ENCODE measurements around the gene ZMYM3. TPM values are rescaled to one million over a fixed set of nuclear protein-coding genes. Genes with fewer than 3 reads are reported as not detected.

ZMYM3 gene
- total RNA-seq, 2 donors from 2014 or later = 26.9 to 36.1 TPM

- H3K27ac Mint-ChIP-seq = no peak overlapping the region
- DNase-seq (no peak), ATAC-seq (replicated peaks in 1 of 2) (no peak)
- H3K4me3 Mint-ChIP-seq = no peak overlapping the region
- H3K27me3 Mint-ChIP-seq (ENCODE audit: low read depth) = peaks cover 36% of the 10 kb centered on the region
- peaks cover 6% of the 10 kb centered on the region for H3K4me1 Mint-ChIP-seq (ENCODE audit: low read depth)
- no peaks in the 10 kb centered on the region for H3K9me3 Mint-ChIP-seq
- H3K36me3 Mint-ChIP-seq (ENCODE audit: insufficient read depth in 2 of 2) = no peaks in the 10 kb centered on the region
These were observed 37.5 kb downstream of the ZMYM3 start for GRCh38 chrX:71216485-71216884.

DNA sequence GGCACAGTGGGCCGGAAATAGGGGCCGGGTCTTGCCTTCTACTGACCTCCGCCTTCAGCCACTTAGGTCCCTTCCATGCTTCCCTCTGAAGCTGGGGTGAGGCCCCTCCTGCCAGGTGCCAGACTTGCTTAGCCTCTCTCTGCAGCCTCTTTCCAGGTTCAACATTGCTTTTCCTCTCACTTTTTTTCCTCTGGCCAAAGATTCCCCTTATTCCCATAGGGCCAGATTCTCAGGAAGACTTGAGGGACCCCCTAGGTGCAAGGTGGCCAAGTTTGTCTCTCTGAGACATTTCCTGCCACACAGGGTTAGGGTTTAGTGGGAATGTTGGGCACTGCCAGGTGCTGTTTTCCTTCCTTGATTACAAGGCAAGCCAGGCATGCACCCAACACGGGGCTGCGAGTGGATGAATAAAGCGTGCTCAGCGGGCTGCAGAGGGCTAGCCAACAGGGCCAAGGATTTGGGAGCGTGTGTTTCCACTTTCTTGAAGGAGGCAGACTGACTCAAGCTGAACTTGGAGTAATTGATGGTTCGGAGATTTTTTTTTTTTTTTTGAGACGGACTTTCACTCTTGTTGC is 38.5 kb downstream of the ZMYM3 start:
- Mint-ChIP-seq H3K4me1 (ENCODE audit: low read depth) (peaks cover 6% of the 10 kb centered on the region), H3K9me3 (no peaks in the 10 kb centered on the region), H3K27ac (no peak overlapping the region), H3K4me3 (no peak overlapping the region), H3K36me3 (ENCODE audit: insufficient read depth in 2 of 2) (no peaks in the 10 kb centered on the region), H3K27me3 (ENCODE audit: low read depth) (peaks cover 42% of the 10 kb centered on the region)
- DNase-seq (no peak), ATAC-seq (replicated peaks in 1 of 2) (no peak)

DNA sequence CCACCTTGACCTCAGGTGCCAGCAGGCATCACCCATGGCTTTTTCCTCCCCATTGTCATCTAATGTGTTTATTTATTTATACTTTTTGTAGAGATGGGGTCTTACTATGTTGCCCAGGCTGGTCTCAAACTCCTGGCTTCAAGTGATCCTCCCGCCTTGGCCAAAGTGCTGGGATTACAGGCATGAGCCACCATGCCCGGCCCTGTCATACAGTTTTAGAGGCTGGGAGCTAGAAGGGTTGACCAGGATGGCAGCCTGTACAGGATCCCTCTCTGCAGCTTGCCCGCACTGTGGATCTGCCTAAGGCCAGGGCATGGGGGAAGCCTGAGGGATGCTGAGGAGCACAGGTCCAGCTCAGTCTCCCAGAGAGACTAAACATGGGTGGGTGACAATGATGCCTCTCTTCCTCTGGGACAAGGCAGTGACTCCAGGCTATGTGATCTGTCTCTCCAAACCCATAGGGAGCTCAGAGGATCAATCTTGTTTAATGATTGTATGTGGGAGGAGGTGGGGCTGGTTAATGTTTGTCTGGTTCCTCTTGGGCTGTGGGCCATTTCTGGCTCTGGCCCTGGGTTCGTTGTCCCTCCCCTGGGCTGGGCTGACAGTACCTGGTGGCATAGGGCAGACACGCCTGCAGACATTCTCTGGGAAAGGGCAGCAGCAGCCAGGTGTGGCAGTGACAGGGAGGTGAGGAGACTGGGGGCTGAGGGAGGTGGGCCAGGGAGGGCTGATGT is 39.2 kb downstream of the ZMYM3 start:
- peaks cover 42% of the 10 kb centered on the region for H3K27me3 Mint-ChIP-seq (ENCODE audit: low read depth)
- ATAC-seq (replicated peaks in 1 of 2) (no peak), DNase-seq (no peak)
- no peaks in the 10 kb centered on the region for H3K9me3 Mint-ChIP-seq
- H3K4me1 Mint-ChIP-seq (ENCODE audit: low read depth) = peaks cover 6% of the 10 kb centered on the region
- H3K36me3 Mint-ChIP-seq (ENCODE audit: insufficient read depth in 2 of 2) = no peaks in the 10 kb centered on the region
- H3K4me3 Mint-ChIP-seq = no peak overlapping the region
- H3K27ac Mint-ChIP-seq = no peak overlapping the region

DNA sequence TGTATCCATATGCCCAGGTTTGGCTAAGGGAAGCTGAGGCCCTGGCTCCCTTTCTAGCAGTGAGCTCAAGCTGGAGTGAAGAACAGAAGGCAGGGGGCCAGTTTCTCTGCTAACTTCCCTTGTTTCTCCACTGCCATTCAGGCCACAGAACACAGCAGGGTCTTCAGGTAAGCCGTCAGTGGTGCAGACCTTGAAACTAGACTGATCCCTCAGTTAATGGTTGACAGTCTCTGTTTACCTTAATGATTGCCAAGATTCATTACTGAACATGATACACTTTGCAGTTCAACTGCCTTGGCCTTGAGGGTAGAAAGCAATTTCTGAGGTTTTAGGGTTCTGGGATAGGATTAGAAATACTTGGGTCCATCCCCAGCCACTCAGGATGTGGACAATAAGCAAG is 39.8 kb downstream of the ZMYM3 start:
- Mint-ChIP-seq H3K27me3 (ENCODE audit: low read depth) (peaks cover 42% of the 10 kb centered on the region), H3K4me3 (no peak overlapping the region), H3K4me1 (ENCODE audit: low read depth) (peaks cover 6% of the 10 kb centered on the region), H3K9me3 (no peaks in the 10 kb centered on the region), H3K27ac (no peak overlapping the region), H3K36me3 (ENCODE audit: insufficient read depth in 2 of 2) (no peaks in the 10 kb centered on the region)
- no peak for DNase-seq
- no peak for ATAC-seq (replicated peaks in 1 of 2)

- Mint-ChIP-seq H3K9me3 (no peaks in the 10 kb centered on the region), H3K4me1 (ENCODE audit: low read depth) (peaks cover 6% of the 10 kb centered on the region), H3K4me3 (no peak overlapping the region), H3K36me3 (ENCODE audit: insufficient read depth in 2 of 2) (no peaks in the 10 kb centered on the region), H3K27ac (no peak overlapping the region), H3K27me3 (ENCODE audit: low read depth) (peaks cover 38% of the 10 kb centered on the region)
- DNase-seq = no peak
- no peak for ATAC-seq (replicated peaks in 1 of 2)
These were observed 41.4 kb downstream of the ZMYM3 start for GRCh38 chrX:71212536-71212935.

DNA sequence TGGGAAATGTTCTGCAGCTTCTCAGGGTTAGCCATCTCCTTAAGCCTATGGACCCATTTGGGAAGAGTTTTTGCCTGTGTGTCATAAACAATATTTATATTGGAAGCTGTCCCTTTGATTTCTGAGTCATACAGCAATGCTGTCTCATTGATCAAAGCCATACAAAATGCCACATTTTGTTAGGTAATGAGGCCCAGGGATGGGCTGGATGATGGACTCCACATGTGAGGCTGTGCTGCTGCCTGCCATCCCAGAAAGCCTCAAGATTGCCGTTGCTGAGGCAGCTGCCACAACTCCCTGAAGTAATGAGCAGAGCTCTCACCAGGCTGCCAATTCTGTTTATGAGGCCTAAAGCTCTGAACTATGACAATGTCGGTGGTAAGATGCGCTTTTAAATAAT is 43.1 kb downstream of the ZMYM3 start:
- peaks cover 22% of the 10 kb centered on the region for H3K27me3 Mint-ChIP-seq (ENCODE audit: low read depth)
- H3K4me3 Mint-ChIP-seq = no peak overlapping the region
- no peaks in the 10 kb centered on the region for H3K36me3 Mint-ChIP-seq (ENCODE audit: insufficient read depth in 2 of 2)
- ATAC-seq (replicated peaks in 1 of 2) (no peak), DNase-seq (no peak)
- no peaks in the 10 kb centered on the region for H3K9me3 Mint-ChIP-seq
- no peaks in the 10 kb centered on the region for H3K4me1 Mint-ChIP-seq (ENCODE audit: low read depth)
- H3K27ac Mint-ChIP-seq = no peak overlapping the region

DNA sequence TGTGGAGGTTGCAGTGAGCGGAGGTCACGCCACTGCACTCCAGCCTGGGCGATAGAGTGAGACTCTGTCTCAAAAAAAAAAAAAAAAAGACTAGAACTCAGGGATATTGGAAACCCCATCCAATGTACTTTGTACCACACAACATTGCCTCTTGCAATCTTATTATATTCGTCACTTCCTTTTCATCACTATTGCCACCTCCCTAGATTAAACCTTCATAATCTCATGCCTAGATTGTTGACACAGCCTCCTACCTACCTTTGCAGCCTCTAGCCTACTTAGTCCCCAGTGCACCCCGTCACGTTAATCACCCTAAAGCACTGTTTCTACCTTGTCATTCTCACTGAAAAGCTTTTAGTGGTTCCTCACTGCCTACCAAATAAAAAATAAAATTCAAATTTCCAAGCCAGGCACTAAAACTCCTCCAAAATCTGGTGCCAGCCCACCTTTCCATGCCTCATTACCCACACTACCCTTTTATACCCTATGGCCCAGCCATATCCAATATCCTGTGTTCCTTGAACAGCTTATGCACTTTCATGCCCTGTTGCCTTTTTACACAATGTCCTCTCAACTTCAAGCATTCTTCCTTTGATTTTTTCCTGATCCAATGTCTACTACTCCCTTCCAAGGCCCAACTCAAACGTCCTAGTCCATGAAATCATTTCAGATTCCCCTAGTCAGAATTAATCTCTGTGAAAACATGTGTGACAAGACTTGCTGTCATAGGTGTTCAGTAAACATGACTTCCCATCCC is 54.5 kb downstream of the ZMYM3 start:
- no peak overlapping the region for H3K27ac Mint-ChIP-seq
- no peaks in the 10 kb centered on the region for H3K9me3 Mint-ChIP-seq

GRCh38 chrX:71198066-71198465 is 55.9 kb downstream of the ZMYM3 start:
- H3K27me3 Mint-ChIP-seq (ENCODE audit: low read depth) = no peaks in the 10 kb centered on the region
- DNase-seq (peak in 1 of 2 donors; percentile 13), ATAC-seq (replicated peaks in 1 of 2) (peak; percentile 20 to 45)
- H3K9me3 Mint-ChIP-seq = no peaks in the 10 kb centered on the region
- peak overlapping the region; percentile 87 for H3K27ac Mint-ChIP-seq
- H3K4me1 Mint-ChIP-seq (ENCODE audit: low read depth) = peaks cover 18% of the 10 kb centered on the region
- H3K36me3 Mint-ChIP-seq (ENCODE audit: insufficient read depth in 2 of 2) = peaks cover 0 to 9% of the 10 kb centered on the region in 2 donors
- H3K4me3 Mint-ChIP-seq = peak overlapping the region; percentile 73 to 92

More for the DNA sequence above, 54.5 kb downstream of the ZMYM3 start:
- no peak for ATAC-seq (replicated peaks in 1 of 2)
- H3K4me3 Mint-ChIP-seq = peak overlapping the region in 1 of 2 donors; percentile 2
- DNase-seq = no peak
- peaks cover 18% of the 10 kb centered on the region for H3K4me1 Mint-ChIP-seq (ENCODE audit: low read depth)
- peaks cover 0 to 9% of the 10 kb centered on the region in 2 donors for H3K36me3 Mint-ChIP-seq (ENCODE audit: insufficient read depth in 2 of 2)
- no peaks in the 10 kb centered on the region for H3K27me3 Mint-ChIP-seq (ENCODE audit: low read depth)

- peak; percentile 88 to 91 for ATAC-seq (replicated peaks in 1 of 2)
- peak; percentile 16 to 26 for DNase-seq
- Mint-ChIP-seq H3K27ac (peak overlapping the region; percentile 89), H3K36me3 (ENCODE audit: insufficient read depth in 2 of 2) (peaks cover under 1 to 9% of the 10 kb centered on the region in 2 donors), H3K4me3 (peak overlapping the region; percentile 79 to 85), H3K9me3 (peaks cover 0 to under 1% of the 10 kb centered on the region in 2 donors), H3K27me3 (ENCODE audit: low read depth) (no peaks in the 10 kb centered on the region), H3K4me1 (ENCODE audit: low read depth) (peaks cover 24% of the 10 kb centered on the region)
These were observed 57.8 kb downstream of the ZMYM3 start for GRCh38 chrX:71195964-71196649.

DNA sequence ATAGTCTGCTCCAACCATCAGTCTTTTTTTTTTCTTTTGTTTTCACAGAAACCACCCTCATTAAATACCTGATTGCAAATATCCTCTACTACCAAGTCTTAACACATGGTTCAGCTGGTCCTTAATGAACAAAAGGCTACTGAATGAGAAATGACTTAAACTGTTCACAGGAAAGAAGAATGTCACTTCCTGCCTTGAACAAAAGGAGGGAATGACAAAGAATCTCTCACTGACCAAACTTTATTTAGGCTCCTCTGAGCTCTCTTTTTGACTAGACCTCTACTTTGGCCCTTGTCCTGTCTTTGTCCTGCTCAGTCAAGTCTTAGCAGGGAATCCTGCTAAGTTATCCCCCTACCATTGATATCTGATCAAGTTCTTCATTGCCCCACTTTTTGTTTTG is 62.7 kb downstream of the ZMYM3 start:
- H3K27me3 Mint-ChIP-seq (ENCODE audit: low read depth) = no peaks in the 10 kb centered on the region
- peak overlapping the region in 1 of 2 donors; percentile 27 for H3K4me3 Mint-ChIP-seq
- peaks cover 2 to 4% of the 10 kb centered on the region in 2 donors for H3K36me3 Mint-ChIP-seq (ENCODE audit: insufficient read depth in 2 of 2)
- ATAC-seq (replicated peaks in 1 of 2) (peak in 1 of 2 donors; percentile 32), DNase-seq (no peak)
- peaks cover 0 to 2% of the 10 kb centered on the region in 2 donors for H3K9me3 Mint-ChIP-seq
- peak overlapping the region; percentile 81 for H3K27ac Mint-ChIP-seq
- H3K4me1 Mint-ChIP-seq (ENCODE audit: low read depth) = peaks cover 24% of the 10 kb centered on the region
